NCI-H2107 (cell line): Measurements from ENCODE around the gene IGIP.
A peak's percentile ranks its signal among the peaks of the same experiment; 100 is the strongest.

Experiments used
- DNase-seq: peaks from one replicate; lab custom pipeline; 2025; lab: John Stamatoyannopoulos, UW

IGIP gene

DNA sequence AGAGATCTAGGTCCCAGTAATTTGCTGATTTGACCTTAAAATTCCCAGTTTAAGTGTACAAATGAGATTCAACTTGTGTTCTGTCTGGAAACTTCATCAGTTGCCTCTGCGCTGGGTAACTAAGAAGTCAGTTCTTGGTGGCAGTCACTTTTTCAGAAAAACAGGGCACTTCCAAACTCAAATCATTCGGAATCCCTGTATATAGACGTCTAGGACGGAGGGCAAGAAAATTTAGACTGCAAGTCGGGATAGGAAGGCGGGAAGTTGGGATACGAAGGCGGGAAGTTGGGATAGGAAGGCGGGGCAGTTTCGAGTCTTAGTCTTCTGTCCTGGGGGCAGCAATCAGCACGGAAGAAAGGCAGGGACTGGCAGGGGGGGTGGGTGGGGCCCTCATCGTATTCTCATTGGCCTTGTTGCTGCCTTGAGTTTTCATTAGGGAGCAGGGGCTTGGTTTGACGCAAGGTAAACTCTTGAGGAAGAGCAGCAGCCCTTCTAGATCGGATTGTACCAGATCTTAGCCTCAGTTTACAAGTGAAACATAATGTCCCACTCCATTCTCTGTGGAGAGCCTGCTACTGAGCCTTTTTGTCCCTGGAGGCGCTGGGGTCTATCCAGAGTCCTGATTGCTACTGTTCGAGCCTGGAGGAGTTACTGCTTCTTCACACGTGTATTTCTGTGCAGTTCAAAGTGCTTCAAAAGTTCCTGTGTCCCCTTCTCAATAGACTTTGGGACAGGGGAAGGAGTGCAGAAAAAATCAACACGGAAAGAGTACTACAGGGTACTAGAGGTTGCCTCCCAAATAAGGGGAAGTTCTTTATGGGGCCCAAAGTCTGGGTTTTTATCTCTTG is 14.5 kb upstream of the IGIP start:
- no peak for DNase-seq

- DNase-seq = no peak
Measured at GRCh38 chr5:140111859-140112551, 13.7 kb upstream of the IGIP start.

GRCh38 chr5:140112685-140113179 is 13.0 kb upstream of the IGIP start:
- DNase-seq = no peak

DNA sequence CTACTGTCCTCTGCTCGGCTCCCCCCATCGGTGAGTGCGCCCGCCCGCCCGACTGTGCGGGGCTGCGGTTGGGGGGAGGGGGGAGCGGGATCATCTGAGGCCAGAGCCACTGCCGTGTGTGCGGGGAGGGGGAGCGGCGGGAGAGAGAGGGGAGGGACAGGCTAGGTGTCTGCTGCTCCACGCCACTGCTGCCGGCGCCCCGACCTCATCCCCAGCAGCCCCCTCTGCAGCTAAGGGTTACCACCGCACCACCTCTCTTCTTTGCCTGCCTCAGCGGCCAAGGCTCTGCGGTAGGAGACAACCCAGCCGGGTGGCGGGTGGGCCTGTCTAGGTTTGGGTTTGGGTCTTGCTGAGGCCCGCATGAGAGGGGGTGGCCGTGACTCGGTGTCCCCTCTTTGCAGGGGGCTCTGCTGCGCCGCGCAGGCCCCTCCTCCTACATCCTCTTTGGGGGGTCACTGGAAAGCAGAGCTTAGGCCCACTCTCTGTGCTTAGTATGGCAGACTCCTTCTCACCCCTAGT is 12.5 kb upstream of the IGIP start:
- DNase-seq = no peak

DNA sequence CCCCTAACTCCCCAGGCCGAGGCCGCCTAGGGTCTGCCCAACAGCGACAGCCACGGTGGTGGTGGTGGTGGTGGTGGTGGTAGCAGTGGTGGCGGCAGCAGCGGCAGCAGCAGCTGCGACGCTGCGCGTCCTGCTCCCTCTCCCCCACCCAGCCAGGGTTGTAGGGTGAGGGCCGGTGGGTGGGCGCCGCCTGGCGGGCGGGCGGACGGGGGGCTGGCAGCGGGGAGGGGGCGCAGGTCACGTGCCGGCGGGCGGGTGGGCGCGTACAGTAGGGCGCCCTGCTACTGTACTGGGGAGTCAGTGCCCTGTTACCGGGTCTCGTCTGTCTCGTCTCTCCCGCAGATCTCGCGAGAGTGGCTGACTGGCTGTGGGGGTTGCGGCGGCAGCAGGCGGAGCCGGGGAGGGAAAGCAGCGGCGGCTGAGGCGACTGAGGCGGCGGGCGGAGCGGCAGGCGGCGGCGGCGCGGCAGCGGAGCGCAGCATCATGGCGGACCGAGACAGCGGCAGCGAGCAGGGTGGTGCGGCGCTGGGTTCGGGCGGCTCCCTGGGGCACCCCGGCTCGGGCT is 12.0 kb upstream of the IGIP start, which contains the start of gene PURA:
TSS of gene PURA (plus strand) at position 411 of the 565 bp plus-strand sequence. CDS start at position 484, 73 bp downstream.
- peak; percentile 65 for DNase-seq

GRCh38 chr5:140114341-140115185 is 11.2 kb upstream of the IGIP start:
- DNase-seq = no peak

- no peak for DNase-seq
Measured at GRCh38 chr5:140115186-140115500, 10.6 kb upstream of the IGIP start.

- DNase-seq = no peak
Measured at GRCh38 chr5:140116716-140117115, 9.0 kb upstream of the IGIP start.

DNA sequence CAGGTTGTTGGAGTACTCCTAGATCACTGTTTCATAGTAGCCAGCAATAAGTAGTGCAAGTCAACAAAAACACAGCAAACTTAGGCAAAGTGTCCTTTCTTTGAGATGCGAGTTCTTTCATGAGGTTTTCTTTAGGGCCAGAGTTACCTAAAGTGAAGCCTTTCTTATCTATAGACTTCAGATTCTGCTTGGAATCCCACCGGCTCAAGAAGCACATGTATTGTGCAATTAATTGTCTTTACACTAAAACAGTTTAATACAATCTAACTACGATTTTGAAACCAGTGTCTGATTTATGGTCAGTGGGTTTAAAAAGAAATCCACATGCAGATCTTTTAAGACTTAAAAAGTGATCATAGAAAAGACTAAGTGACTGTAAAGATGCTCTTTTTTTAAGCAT is 8.2 kb upstream of the IGIP start:
- DNase-seq = no peak

- DNase-seq = no peak
Measured at GRCh38 chr5:140118302-140118936, 7.3 kb upstream of the IGIP start.

- no peak for DNase-seq
Measured at GRCh38 chr5:140126315-140127012, 727 bp downstream of the IGIP start.

DNA sequence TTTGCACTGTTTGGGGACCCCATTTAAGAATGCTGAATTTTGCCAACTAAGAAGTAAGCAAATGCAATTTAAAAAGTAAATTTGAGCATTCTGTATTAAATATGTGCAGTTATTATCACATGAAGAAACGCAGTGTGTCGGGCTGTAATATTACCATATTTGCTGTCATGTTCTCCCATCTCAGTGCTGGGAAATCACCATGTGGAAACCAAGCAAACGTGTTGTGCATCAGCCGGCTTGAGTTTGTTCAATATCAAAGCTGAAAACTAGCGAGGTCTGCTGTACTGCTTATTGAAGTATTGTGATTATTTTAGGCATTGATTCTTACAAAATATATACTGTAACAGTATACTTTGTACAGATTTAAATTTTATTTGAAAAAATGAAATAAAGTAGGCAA is 2.6 kb downstream of the IGIP start:
- no peak for DNase-seq

GRCh38 chr5:140130949-140131733 is 5.4 kb downstream of the IGIP start:
- no peak for DNase-seq

DNA sequence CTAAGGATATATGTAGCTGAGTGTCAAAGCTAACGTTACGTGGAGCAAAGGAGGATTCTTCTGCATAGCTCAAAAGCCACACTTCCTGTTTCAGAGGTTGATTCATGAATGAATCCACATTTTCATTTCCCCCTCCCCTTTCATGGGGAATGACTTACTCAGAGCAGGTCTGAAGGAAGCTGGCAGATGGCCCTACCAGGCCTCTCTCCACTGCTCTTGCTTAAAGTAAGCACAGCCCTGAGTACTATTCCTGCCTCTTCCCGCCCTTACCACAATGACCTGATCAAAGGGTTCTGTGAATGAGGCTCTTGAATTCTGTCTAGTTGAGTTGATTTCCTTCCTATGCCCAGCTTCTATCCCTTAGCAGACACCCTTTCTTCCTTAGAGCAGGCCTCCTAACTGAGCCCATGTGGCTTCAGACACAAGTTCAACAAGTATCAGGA is 6.3 kb downstream of the IGIP start:
- DNase-seq = no peak

- DNase-seq = no peak
Measured at GRCh38 chr5:140133514-140134167, 7.9 kb downstream of the IGIP start.

DNA sequence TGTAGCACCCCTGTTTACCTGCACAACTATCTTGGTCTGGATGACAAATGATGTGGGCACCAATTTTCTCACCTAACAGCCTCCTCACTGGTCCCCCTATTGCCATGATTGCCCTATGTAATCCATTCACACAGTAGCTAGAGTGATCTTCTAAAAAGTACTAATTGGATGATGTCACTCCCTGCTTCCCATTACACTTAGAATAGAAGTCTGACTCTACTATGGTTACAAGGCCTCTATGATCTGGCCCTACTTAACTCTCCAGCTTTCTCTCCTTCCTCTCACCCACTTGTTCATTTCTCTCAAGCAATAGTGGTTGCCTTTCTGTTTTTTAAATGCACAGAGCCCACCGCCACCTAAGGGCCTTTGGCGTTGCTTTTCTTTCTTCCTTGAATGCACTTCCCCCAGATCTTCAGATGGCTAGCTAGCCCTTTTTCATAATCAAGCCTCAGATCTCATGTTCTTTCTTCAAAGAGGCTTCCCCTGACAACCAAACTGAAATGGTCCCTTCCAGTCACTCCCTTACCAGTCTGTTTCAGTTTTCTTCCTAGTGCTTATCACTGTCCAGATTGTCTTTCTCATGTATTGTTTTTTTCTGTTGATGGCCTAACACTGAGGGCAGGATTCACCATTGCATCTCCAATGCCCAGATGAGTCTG is 8.7 kb downstream of the IGIP start:
- no peak for DNase-seq

DNA sequence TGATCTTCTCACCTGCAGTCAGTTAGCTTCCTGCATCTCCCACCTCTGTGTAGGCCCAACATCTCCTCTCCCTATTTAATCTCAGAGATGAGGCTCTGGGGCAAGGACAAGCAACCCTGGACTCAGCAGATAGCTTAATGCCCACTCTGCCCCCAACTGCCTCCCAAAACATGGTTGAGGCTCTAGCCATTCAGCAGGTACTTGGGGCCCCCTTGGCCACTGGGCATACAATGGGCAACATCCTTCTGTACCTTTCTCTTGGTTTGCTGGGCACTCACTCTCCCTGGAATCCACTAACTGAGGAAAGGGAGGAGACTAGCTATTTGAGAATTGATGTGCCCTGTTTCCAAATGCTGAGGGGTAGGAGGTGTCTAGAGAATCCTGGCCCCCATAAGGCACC is 9.4 kb downstream of the IGIP start:
- no peak for DNase-seq

DNA sequence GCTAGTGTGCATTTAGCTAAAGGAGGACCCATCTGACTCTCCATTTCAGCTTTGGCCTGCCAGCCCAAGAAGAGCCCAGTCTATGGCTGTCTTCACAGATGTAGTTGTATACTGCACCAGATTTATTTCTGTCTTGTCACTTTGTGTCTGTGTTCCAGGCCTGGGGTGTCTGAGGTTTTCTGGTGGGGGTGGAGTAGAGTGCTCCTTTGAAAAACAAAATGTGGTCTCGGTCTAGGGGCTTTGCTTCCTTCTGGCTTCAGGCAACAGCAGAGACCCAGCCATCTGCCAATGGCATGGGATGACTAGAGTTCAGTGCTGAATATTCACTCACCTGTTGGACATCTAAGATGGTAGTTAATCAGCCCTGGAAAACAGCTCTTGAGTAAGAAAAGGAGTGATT is 10.9 kb downstream of the IGIP start:
- DNase-seq = no peak

- no peak for DNase-seq
Measured at GRCh38 chr5:140140435-140140834, 14.7 kb downstream of the IGIP start.
